ENCODE measurements around the gene PLEKHA7.

The PLEKHA7 gene

GRCh38 chr11:16900491-16900890 lies 113.7 kb downstream of the PLEKHA7 start:
- Histone ChIP-seq H3K9me3 (ENCODE audit: control insufficient read depth in 5 of 5, low read length in 5 of 5) (no peaks in the 10 kb centered on the region), H3K9ac (ENCODE audit: low read length in 5 of 5) (no peak overlapping the region), H3K27ac (ENCODE audit: low read depth, low read length) (no peak overlapping the region), H3K27me3 (ENCODE audit: control insufficient read depth in 5 of 5, insufficient read depth in 4 of 5, low read length in 5 of 5) (peaks cover 0 to 2% (median 0%) of the 10 kb centered on the region in 5 donors), H3K36me3 (ENCODE audit: control insufficient read depth in 5 of 5, insufficient read depth in 5 of 5, low read length in 5 of 5) (no peaks in the 10 kb centered on the region), H3K4me3 (ENCODE audit: low read depth in 1 of 5, low read length in 5 of 5) (no peak overlapping the region), H3K4me1 (ENCODE audit: control insufficient read depth in 5 of 5, insufficient read depth in 5 of 5, low read length in 5 of 5) (peaks cover 0 to 38% (median 5%) of the 10 kb centered on the region in 5 donors)

- Histone ChIP-seq H3K9me3 (ENCODE audit: control insufficient read depth in 5 of 5, low read length in 5 of 5) (no peaks in the 10 kb centered on the region), H3K4me3 (ENCODE audit: low read depth in 1 of 5, low read length in 5 of 5) (no peak overlapping the region), H3K36me3 (ENCODE audit: control insufficient read depth in 5 of 5, insufficient read depth in 5 of 5, low read length in 5 of 5) (no peaks in the 10 kb centered on the region), H3K9ac (ENCODE audit: low read length in 5 of 5) (no peak overlapping the region), H3K27ac (ENCODE audit: low read depth, low read length) (no peak overlapping the region), H3K27me3 (ENCODE audit: control insufficient read depth in 5 of 5, insufficient read depth in 4 of 5, low read length in 5 of 5) (peaks cover 0 to 2% (median 0%) of the 10 kb centered on the region in 5 donors), H3K4me1 (ENCODE audit: control insufficient read depth in 5 of 5, insufficient read depth in 5 of 5, low read length in 5 of 5) (peaks cover 0 to 43% (median 5%) of the 10 kb centered on the region in 5 donors)
Measured at GRCh38 chr11:16899708-16900303, 114.4 kb downstream of the PLEKHA7 start.

GRCh38 chr11:16898274-16898985 lies 115.8 kb downstream of the PLEKHA7 start:
- Histone ChIP-seq H3K9me3 (ENCODE audit: control insufficient read depth in 5 of 5, low read length in 5 of 5) (no peaks in the 10 kb centered on the region), H3K27ac (ENCODE audit: low read depth, low read length) (peak overlapping the region; percentile 19), H3K4me3 (ENCODE audit: low read depth in 1 of 5, low read length in 5 of 5) (no peak overlapping the region), H3K36me3 (ENCODE audit: control insufficient read depth in 5 of 5, insufficient read depth in 5 of 5, low read length in 5 of 5) (no peaks in the 10 kb centered on the region), H3K27me3 (ENCODE audit: control insufficient read depth in 5 of 5, insufficient read depth in 4 of 5, low read length in 5 of 5) (peaks cover 0 to 2% (median 0%) of the 10 kb centered on the region in 5 donors), H3K9ac (ENCODE audit: low read length in 5 of 5) (no peak overlapping the region), H3K4me1 (ENCODE audit: control insufficient read depth in 5 of 5, insufficient read depth in 5 of 5, low read length in 5 of 5) (peaks cover 0 to 56% (median 5%) of the 10 kb centered on the region in 5 donors)

- Histone ChIP-seq H3K27ac (ENCODE audit: low read depth, low read length) (peak overlapping the region; percentile 19), H3K4me1 (ENCODE audit: control insufficient read depth in 5 of 5, insufficient read depth in 5 of 5, low read length in 5 of 5) (peaks cover 0 to 52% (median 5%) of the 10 kb centered on the region in 5 donors), H3K9ac (ENCODE audit: low read length in 5 of 5) (no peak overlapping the region), H3K36me3 (ENCODE audit: control insufficient read depth in 5 of 5, insufficient read depth in 5 of 5, low read length in 5 of 5) (no peaks in the 10 kb centered on the region), H3K9me3 (ENCODE audit: control insufficient read depth in 5 of 5, low read length in 5 of 5) (no peaks in the 10 kb centered on the region), H3K4me3 (ENCODE audit: low read depth in 1 of 5, low read length in 5 of 5) (peak overlapping the region in 1 of 5 donors; percentile 7), H3K27me3 (ENCODE audit: control insufficient read depth in 5 of 5, insufficient read depth in 4 of 5, low read length in 5 of 5) (peaks cover 0 to 2% (median 0%) of the 10 kb centered on the region in 5 donors)
Measured at GRCh38 chr11:16897470-16898061, 116.6 kb downstream of the PLEKHA7 start.

- Histone ChIP-seq H3K36me3 (ENCODE audit: control insufficient read depth in 5 of 5, insufficient read depth in 5 of 5, low read length in 5 of 5) (no peaks in the 10 kb centered on the region), H3K27me3 (ENCODE audit: control insufficient read depth in 5 of 5, insufficient read depth in 4 of 5, low read length in 5 of 5) (peaks cover 0 to 2% (median 0%) of the 10 kb centered on the region in 5 donors), H3K9me3 (ENCODE audit: control insufficient read depth in 5 of 5, low read length in 5 of 5) (no peaks in the 10 kb centered on the region), H3K9ac (ENCODE audit: low read length in 5 of 5) (no peak overlapping the region), H3K4me3 (ENCODE audit: low read depth in 1 of 5, low read length in 5 of 5) (no peak overlapping the region), H3K4me1 (ENCODE audit: control insufficient read depth in 5 of 5, insufficient read depth in 5 of 5, low read length in 5 of 5) (peaks cover 2 to 46% (median 5%) of the 10 kb centered on the region in 5 donors), H3K27ac (ENCODE audit: low read depth, low read length) (no peak overlapping the region)
Measured at GRCh38 chr11:16896729-16897469, 117.3 kb downstream of the PLEKHA7 start.

GRCh38 chr11:16895306-16895705 lies 118.9 kb downstream of the PLEKHA7 start:
- peaks cover 0 to 2% (median 0%) of the 10 kb centered on the region in 5 donors for H3K27me3 ChIP-seq (ENCODE audit: control insufficient read depth in 5 of 5, insufficient read depth in 4 of 5, low read length in 5 of 5)
- no peaks in the 10 kb centered on the region for H3K36me3 ChIP-seq (ENCODE audit: control insufficient read depth in 5 of 5, insufficient read depth in 5 of 5, low read length in 5 of 5)
- H3K9ac ChIP-seq (ENCODE audit: low read length in 5 of 5) = no peak overlapping the region
- no peak overlapping the region for H3K4me3 ChIP-seq (ENCODE audit: low read depth in 1 of 5, low read length in 5 of 5)
- H3K27ac ChIP-seq (ENCODE audit: low read depth, low read length) = no peak overlapping the region
- H3K4me1 ChIP-seq (ENCODE audit: control insufficient read depth in 5 of 5, insufficient read depth in 5 of 5, low read length in 5 of 5) = peaks cover 2 to 46% (median 5%) of the 10 kb centered on the region in 5 donors
- peaks cover 0 to 2% (median 0%) of the 10 kb centered on the region in 5 donors for H3K9me3 ChIP-seq (ENCODE audit: control insufficient read depth in 5 of 5, low read length in 5 of 5)

- Histone ChIP-seq H3K36me3 (ENCODE audit: control insufficient read depth in 5 of 5, insufficient read depth in 5 of 5, low read length in 5 of 5) (no peaks in the 10 kb centered on the region), H3K4me1 (ENCODE audit: control insufficient read depth in 5 of 5, insufficient read depth in 5 of 5, low read length in 5 of 5) (peaks cover 2 to 43% (median 5%) of the 10 kb centered on the region in 5 donors), H3K9me3 (ENCODE audit: control insufficient read depth in 5 of 5, low read length in 5 of 5) (peaks cover 0 to 9% (median 0%) of the 10 kb centered on the region in 5 donors), H3K27me3 (ENCODE audit: control insufficient read depth in 5 of 5, insufficient read depth in 4 of 5, low read length in 5 of 5) (peaks cover 0 to 2% (median 0%) of the 10 kb centered on the region in 5 donors), H3K9ac (ENCODE audit: low read length in 5 of 5) (no peak overlapping the region), H3K27ac (ENCODE audit: low read depth, low read length) (no peak overlapping the region), H3K4me3 (ENCODE audit: low read depth in 1 of 5, low read length in 5 of 5) (no peak overlapping the region)
Measured at GRCh38 chr11:16893456-16894066, 120.7 kb downstream of the PLEKHA7 start.

GRCh38 chr11:16891964-16892363 lies 122.2 kb downstream of the PLEKHA7 start:
- Histone ChIP-seq H3K27me3 (ENCODE audit: control insufficient read depth in 5 of 5, insufficient read depth in 4 of 5, low read length in 5 of 5) (peaks cover 0 to 2% (median 0%) of the 10 kb centered on the region in 5 donors), H3K36me3 (ENCODE audit: control insufficient read depth in 5 of 5, insufficient read depth in 5 of 5, low read length in 5 of 5) (no peaks in the 10 kb centered on the region), H3K4me3 (ENCODE audit: low read depth in 1 of 5, low read length in 5 of 5) (no peak overlapping the region), H3K27ac (ENCODE audit: low read depth, low read length) (no peak overlapping the region), H3K4me1 (ENCODE audit: control insufficient read depth in 5 of 5, insufficient read depth in 5 of 5, low read length in 5 of 5) (peaks cover 0 to 33% (median 2%) of the 10 kb centered on the region in 5 donors), H3K9ac (ENCODE audit: low read length in 5 of 5) (no peak overlapping the region), H3K9me3 (ENCODE audit: control insufficient read depth in 5 of 5, low read length in 5 of 5) (peaks cover 0 to 9% (median 0%) of the 10 kb centered on the region in 5 donors)

GRCh38 chr11:16891165-16891564 lies 123.0 kb downstream of the PLEKHA7 start:
- H3K4me3 ChIP-seq (ENCODE audit: low read depth in 1 of 5, low read length in 5 of 5) = no peak overlapping the region
- H3K9ac ChIP-seq (ENCODE audit: low read length in 5 of 5) = no peak overlapping the region
- H3K27me3 ChIP-seq (ENCODE audit: control insufficient read depth in 5 of 5, insufficient read depth in 4 of 5, low read length in 5 of 5) = no peaks in the 10 kb centered on the region
- peaks cover 0 to 25% (median 2%) of the 10 kb centered on the region in 5 donors for H3K4me1 ChIP-seq (ENCODE audit: control insufficient read depth in 5 of 5, insufficient read depth in 5 of 5, low read length in 5 of 5)
- no peak overlapping the region for H3K27ac ChIP-seq (ENCODE audit: low read depth, low read length)
- H3K9me3 ChIP-seq (ENCODE audit: control insufficient read depth in 5 of 5, low read length in 5 of 5) = peaks cover 0 to 9% (median 0%) of the 10 kb centered on the region in 5 donors
- no peaks in the 10 kb centered on the region for H3K36me3 ChIP-seq (ENCODE audit: control insufficient read depth in 5 of 5, insufficient read depth in 5 of 5, low read length in 5 of 5)

Measured in subcutaneous abdominal adipose tissue (tissue), 5 donors.